SK-MEL-5 (cell line): ENCODE measurements around the gene KNG1. TPM values are rescaled to one million over a fixed set of nuclear protein-coding genes. Genes with fewer than 3 reads are reported as not detected.
"Not testable (repeated sequence)": the region's sequence is repeated elsewhere in the genome, so short reads cannot be mapped to it uniquely, and the experiment has no call there.

ENCODE experiments used
- DNase-seq: peaks from one replicate; pipeline ENCODE4 v3.0.0-alpha.2; 2016; ENCODE audit warnings: low read depth, low spot score
- in situ Hi-C: cut with HindIII; loops from 2 replicates; pipeline ENCODE4 v1.10.0; 2016; ENCODE audit warnings: low sequenced_read_pairs, high pct_unique_total_duplicates, low pct_unique_long_range_greater_than_20kb
- total RNA-seq: library from RNA; depleted of rRNA; stranded (reverse); fragments of >200 nt; shearing (Covaris generic); gene quantifications from 2 replicates; pipeline ENCODE4 v1.2.3, GENCODE V29; 2014

KNG1 gene
- total RNA-seq, 1 experiment from 2014 or later, result not detected

- DNase-seq, in situ Hi-C loops: not testable (repeated sequence)
These were observed 14.7 kb upstream of the KNG1 start for GRCh38 chr3:186702451-186702850.

GRCh38 chr3:186705882-186706780 lies 11.0 kb upstream of the KNG1 start:
- DNase-seq, result no peak
- in situ Hi-C loops, result no loop called here

- in situ Hi-C loops, result no loop called here
- no peak for DNase-seq
These were observed 8.0 kb upstream of the KNG1 start for GRCh38 chr3:186708983-186709679.

- in situ Hi-C loops, DNase-seq: not testable (repeated sequence)
These were observed 6.5 kb upstream of the KNG1 start for GRCh38 chr3:186710694-186711093.

GRCh38 chr3:186713499-186713898 lies 3.7 kb upstream of the KNG1 start:
- DNase-seq, result no peak
- in situ Hi-C loops, result no loop called here

- no peak for DNase-seq
- in situ Hi-C loops, result no loop called here
These were observed 3.0 kb downstream of the KNG1 start for GRCh38 chr3:186719945-186720739.

GRCh38 chr3:186722457-186722856 lies 5.3 kb downstream of the KNG1 start:
- peak; percentile 74 for DNase-seq
- in situ Hi-C loops, result no loop called here

- no peak for DNase-seq
- in situ Hi-C loops, result no loop called here
These were observed 7.8 kb downstream of the KNG1 start for GRCh38 chr3:186724911-186725310.

- no peak for DNase-seq
- in situ Hi-C loops, result no loop called here
These were observed 15.1 kb downstream of the KNG1 start for GRCh38 chr3:186732169-186732766.

GRCh38 chr3:186742618-186743380 lies 25.6 kb downstream of the KNG1 start:
- in situ Hi-C loops, result no loop called here
- no peak for DNase-seq

GRCh38 chr3:186743666-186744065 lies 26.5 kb downstream of the KNG1 start:
- DNase-seq, result no peak
- in situ Hi-C loops, result no loop called here

GRCh38 chr3:186746008-186746407 lies 28.8 kb downstream of the KNG1 start:
- in situ Hi-C loops, result no loop called here
- DNase-seq, result no peak

GRCh38 chr3:186750316-186750715 lies 33.2 kb downstream of the KNG1 start:
- in situ Hi-C loops, result no loop called here
- DNase-seq, result no peak

GRCh38 chr3:186751480-186751879 lies 34.3 kb downstream of the KNG1 start:
- in situ Hi-C loops, result no loop called here
- no peak for DNase-seq

GRCh38 chr3:186754006-186754405 lies 36.8 kb downstream of the KNG1 start:
- no peak for DNase-seq
- in situ Hi-C loops, result no loop called here

- DNase-seq, result no peak
- in situ Hi-C loops, result no loop called here
These were observed 37.7 kb downstream of the KNG1 start for GRCh38 chr3:186754871-186755270.

- in situ Hi-C loops, result no loop called here
- DNase-seq, result no peak
These were observed 40.1 kb downstream of the KNG1 start for GRCh38 chr3:186757214-186757613.
